Right ventricle myocardium inferior (tissue), 1 donor: Measurements from ENCODE around the gene ZIC4. TPM values are rescaled to one million over a fixed set of nuclear protein-coding genes. Genes with fewer than 3 reads are reported as not detected.

Experiments
- ATAC-seq: fragments of 200-7000 bp; cut with Tn5 transposase; one replicate; pipeline ENCODE4 v1.9.1; 2020; ENCODE audit warnings: mild to moderate bottlenecking, moderate library complexity
- DNase-seq: peaks from one replicate; pipeline ENCODE4 v3.0.0; 2021; ENCODE audit errors: missing footprints
- intact Hi-C: fragments of 100-400 bp; cut with DNase I; formaldehyde crosslinking; loops from one replicate; pipeline ENCODE4 v1.11.0; 2022
- total RNA-seq: library from RNA; stranded (reverse); fragmentation: NEBNext Ultra II Directional; extraction: Animal tissue kit (Norgen Biotek cat#: 25700); gene quantifications from one replicate; pipeline ENCODE4 v1.2.1, GENCODE V29; 2021
- donor health status: DM: no; HTN: yes; CAD: no; lungs with severe emphysema.

Gene ZIC4
- total RNA-seq, 1 donor from 2014 or later = not detected

GRCh38 chr3:147380977-147381376 is 25.4 kb downstream of the ZIC4 start:
- no peak for DNase-seq
- intact Hi-C loops = no loop called here
- ATAC-seq = no peak

DNA sequence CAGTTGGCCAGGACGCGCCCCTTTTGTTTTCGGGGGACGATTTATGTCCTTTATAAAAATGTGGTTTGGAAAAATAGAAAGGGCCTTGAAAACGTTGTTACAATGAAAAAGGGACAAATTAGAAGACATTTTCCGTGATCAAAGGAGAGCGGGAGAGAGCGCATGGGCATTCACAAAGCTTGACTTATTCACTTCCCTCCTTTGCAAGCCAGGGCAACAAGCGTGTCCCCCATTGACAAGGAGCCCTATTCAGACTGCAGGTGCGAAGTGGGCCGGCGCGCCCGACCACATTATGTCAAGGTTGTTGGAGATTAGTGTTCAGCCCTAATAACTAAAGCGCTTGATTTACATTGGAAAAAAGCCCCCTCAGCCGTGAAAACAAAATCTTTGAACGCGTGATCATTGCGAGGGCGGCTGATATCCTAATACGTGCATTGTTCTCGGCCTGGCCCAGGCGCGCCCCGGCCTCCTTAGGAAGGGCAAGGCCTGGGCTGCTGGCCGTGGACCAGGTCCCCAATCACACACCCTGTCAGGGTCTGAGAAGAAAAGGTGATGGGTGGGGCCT is 25.9 kb downstream of the ZIC4 start:
- intact Hi-C loops = no loop called here
- DNase-seq = no peak
- ATAC-seq = no peak

- DNase-seq (no peak), ATAC-seq (no peak)
- intact Hi-C loops = no loop called here
Measured at GRCh38 chr3:147379651-147380050, 26.7 kb downstream of the ZIC4 start.

DNA sequence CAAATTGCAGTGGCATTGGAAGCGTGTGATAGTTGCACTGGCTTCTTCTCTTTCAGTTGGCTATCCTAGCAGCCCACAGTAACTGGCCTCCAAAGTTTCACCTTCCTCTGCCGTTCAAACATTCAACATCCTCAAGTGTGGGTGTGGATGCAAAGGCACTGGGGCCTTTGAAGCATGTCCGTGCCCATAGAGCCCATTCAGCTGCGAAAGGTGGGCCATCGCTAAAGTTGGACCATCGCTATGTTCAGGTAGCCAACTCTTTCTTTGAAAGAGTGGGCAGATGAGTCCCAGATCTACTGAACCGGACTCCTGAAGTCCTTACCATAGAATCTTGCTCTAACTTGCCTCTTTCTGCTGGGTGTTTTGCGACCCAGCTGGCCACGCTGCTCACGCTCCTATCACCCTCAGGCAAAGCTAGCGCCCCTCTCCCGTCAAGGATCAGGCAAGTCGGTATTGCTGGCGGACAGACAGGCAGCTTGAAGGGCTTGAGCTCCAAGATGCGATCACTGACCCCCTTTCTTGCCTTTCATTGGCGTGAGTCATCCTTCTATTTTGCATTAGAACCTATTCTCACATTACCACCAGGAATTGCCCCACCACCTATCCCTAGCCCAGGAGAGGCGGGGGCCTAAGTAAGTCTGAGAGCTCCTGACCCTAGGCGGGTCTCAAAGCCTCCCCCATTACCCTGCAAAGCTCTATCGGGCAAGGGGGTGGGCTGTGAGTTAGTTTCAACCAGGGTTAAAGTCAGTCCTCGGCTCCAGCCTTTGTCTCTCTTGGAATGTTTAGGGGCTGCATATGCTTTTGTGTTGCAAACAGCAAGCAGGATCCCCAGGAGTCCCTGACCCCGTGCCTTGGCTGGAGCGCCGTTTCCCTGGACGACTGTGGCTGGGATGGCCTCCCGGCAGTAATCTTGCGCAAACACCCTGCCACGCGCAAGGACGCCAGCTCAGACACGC is 28.7 kb downstream of the ZIC4 start:
- intact Hi-C loops = no loop called here
- ATAC-seq = no peak

DNA sequence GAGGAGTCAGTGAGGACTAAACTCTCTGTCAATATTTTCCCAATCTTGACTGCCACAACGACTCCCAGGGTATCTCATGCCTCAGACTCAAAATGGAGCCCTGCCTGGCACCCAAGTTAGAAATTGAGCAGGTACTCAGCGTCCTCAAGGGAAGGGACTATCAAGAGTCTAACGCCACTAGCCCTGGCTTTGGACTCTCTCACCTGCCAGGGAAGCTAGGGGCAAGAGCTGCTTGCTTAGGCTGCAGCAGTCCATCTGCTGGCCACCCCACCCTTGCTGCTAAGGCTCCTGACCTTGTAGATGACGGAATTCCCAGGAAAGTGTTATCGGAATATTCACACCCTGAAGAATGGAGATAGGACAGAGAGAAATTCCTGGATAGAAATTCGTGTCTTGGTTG is 33.0 kb downstream of the ZIC4 start:
- ATAC-seq (no peak), DNase-seq (no peak)
- intact Hi-C loops = no loop called here

More for the DNA sequence above, 28.7 kb downstream of the ZIC4 start:
- no peak for DNase-seq

DNA sequence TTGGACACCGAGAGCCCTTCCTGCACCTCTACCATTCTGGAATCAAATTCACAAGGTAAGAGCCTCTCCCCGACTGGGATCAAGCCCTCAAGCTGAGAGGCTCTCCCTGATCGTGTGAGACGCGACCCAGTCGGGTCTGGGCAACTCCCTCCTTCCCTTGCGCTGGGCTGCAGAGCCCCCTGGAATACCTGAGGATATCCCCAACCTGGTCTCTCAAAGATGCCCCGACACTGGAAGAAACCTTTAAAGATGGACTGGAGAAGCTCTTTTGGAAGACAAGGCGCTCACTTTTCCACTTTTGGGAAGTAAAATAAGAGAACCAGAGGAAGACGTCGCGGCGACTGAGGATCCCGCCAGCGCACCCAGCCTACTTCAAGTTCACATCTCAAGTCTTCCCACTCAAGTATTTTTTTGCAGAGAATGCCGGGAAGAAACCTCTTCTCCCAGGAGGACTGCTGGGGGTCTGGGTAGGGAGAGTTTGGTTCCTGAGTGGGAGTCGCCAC is 33.8 kb downstream of the ZIC4 start:
- ATAC-seq (no peak), DNase-seq (no peak)
- intact Hi-C loops = no loop called here

- DNase-seq (no peak), ATAC-seq (no peak)
- intact Hi-C loops = no loop called here
Measured at GRCh38 chr3:147371771-147372340, 34.5 kb downstream of the ZIC4 start.

DNA sequence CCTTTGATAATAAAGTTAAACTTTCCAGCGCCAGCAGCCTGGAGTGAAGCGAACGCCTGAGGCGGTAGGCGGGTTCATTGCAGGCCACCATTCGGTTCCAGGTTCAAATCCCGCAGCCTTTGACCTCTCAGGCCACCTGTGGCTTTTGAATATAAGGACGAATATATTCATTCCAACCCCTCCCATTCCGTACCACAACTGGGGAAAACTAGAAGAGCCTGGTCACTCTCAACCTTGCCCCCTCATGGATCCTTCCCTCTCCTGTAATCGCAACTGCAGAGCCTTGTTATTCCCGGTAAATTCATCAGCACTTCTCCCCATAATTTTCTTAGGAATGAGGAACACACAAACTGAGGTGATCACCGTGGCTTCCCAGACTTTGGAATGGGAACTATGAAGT is 35.2 kb downstream of the ZIC4 start:
- ATAC-seq (no peak), DNase-seq (no peak)
- intact Hi-C loops = no loop called here

- DNase-seq (no peak), ATAC-seq (no peak)
- intact Hi-C loops = no loop called here
Measured at GRCh38 chr3:147370349-147370748, 36.0 kb downstream of the ZIC4 start.

GRCh38 chr3:147369661-147370123 is 36.7 kb downstream of the ZIC4 start:
- ATAC-seq = no peak
- DNase-seq = no peak
- intact Hi-C loops = no loop called here

GRCh38 chr3:147369231-147369630 is 37.1 kb downstream of the ZIC4 start:
- DNase-seq = no peak
- intact Hi-C loops = no loop called here
- no peak for ATAC-seq

GRCh38 chr3:147368561-147369221 is 37.7 kb downstream of the ZIC4 start:
- intact Hi-C loops = no loop called here
- ATAC-seq (no peak), DNase-seq (no peak)

DNA sequence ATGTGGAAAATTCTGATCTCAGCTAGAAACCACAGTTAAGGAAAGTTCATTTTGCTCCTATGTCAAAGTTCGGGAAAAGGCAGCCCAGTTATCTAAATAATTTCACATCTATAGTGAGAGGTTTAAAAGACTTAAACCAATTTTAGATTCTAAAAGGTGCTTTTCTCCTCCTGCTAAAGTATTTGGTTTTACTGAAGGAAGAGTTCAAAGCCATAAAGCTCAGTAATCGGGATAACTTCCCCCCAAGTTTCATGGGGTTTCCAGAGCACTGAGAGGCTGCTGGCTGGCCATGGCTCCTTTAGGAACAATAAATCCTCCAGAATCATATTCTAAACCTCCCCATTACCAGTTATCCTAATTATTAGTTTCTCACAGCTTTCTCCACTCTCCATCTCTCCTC is 38.2 kb downstream of the ZIC4 start:
- no peak for ATAC-seq
- intact Hi-C loops = no loop called here

GRCh38 chr3:147367676-147368075 is 38.7 kb downstream of the ZIC4 start:
- intact Hi-C loops = no loop called here
- ATAC-seq = no peak
- DNase-seq = no peak

More for the DNA sequence above, 38.2 kb downstream of the ZIC4 start:
- DNase-seq = no peak

GRCh38 chr3:147365196-147366115 is 40.9 kb downstream of the ZIC4 start:
- intact Hi-C loops = no loop called here
- DNase-seq = no peak
- no peak for ATAC-seq

- no peak for DNase-seq
- no peak for ATAC-seq
- intact Hi-C loops = no loop called here
Measured at GRCh38 chr3:147364771-147365170, 41.6 kb downstream of the ZIC4 start.

DNA sequence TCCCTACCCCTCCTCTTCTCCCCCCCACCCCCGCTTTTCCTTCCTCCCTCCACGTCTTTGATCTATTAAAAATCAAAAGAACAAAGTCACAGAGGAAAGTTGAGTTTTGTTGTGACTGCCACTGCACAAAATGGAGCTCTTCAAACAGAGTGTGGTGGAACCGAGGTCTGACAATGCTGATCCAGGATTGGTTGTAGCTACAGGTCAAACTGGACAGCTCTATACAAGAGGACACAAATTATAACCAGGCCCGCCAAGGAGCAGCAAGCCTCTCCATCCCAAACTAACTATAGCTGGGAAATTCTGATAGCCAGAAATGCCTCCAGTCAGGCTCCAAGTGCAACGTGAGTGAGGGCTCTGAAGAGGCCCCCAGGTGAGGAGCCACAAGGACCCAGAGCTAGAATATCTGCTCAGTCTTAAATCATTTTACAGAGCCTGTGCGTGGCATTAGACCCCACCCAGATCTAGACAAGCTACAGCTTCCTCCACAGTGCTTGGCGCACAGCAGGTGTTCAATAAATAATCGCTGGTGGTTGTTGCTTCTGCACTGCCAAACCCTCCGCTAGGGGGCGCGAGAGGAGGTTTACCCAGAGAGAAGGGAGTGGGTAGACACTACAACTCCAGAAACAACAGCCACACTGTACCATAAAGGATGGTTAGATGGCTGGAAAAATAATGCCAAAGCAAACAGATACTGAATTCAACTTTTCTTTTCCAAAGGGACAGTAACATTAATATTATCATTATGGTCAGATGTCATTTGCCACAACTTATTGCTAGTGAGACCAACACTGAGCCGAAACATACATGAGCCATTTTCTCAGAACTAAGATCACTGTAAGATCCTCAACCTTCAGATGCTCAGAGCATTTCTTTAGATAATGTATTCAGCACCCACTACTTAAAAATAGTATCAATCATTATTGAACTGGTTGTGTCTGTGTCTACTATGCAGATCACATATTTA is 44.6 kb downstream of the ZIC4 start:
- DNase-seq (peak; percentile 64), ATAC-seq (no peak)
- intact Hi-C loops = no loop called here
